NCI-H128 (cell line): ENCODE data around the gene GPAM.
"Not testable (repeated sequence)": the region's sequence is repeated elsewhere in the genome, so short reads cannot be mapped to it uniquely, and the experiment has no call there.

Source experiments
- DNase-seq: peaks from one replicate; lab custom pipeline; 2025; ENCODE audit not compliant: unreplicated experiment; lab: John Stamatoyannopoulos, UW

GPAM gene

GRCh38 chr10:112136486-112137153 is 46.9 kb downstream of the GPAM start:
- DNase-seq = no peak

GRCh38 chr10:112135604-112136003 is 48.0 kb downstream of the GPAM start:
- DNase-seq = no peak

- DNase-seq = no peak
Measured at GRCh38 chr10:112132435-112132834, 51.1 kb downstream of the GPAM start.

- DNase-seq = no peak
Measured at GRCh38 chr10:112131996-112132395, 51.6 kb downstream of the GPAM start.

GRCh38 chr10:112131346-112131745 is 52.2 kb downstream of the GPAM start:
- no peak for DNase-seq

GRCh38 chr10:112126901-112127300 is 56.7 kb downstream of the GPAM start:
- DNase-seq = no peak

GRCh38 chr10:112126172-112126571 is 57.4 kb downstream of the GPAM start:
- DNase-seq = no peak

GRCh38 chr10:112124866-112125265 is 58.7 kb downstream of the GPAM start:
- no peak for DNase-seq

GRCh38 chr10:112122827-112123226 is 60.7 kb downstream of the GPAM start:
- DNase-seq = no peak

- no peak for DNase-seq
Measured at GRCh38 chr10:112120491-112120890, 63.1 kb downstream of the GPAM start.

GRCh38 chr10:112115781-112116385 is 67.7 kb downstream of the GPAM start:
- DNase-seq = no peak

- not testable (repeated sequence) for DNase-seq
Measured at GRCh38 chr10:112109779-112110178, 73.8 kb downstream of the GPAM start.
